GM20000 (cell line): Measurements from ENCODE around the gene INSRR.

Source experiments
- DNase-seq: peaks from one replicate; pipeline ENCODE4 v3.0.0; 2012; ENCODE audit warnings: low spot score
- TF ChIP-seq, protein P1 (sequence below): IDR thresholded peaks from 2 replicates; pipeline ENCODE4 v1.5.1; 2012; ENCODE audit warnings: mild to moderate bottlenecking, control low read depth; ENCODE audit errors: extremely low read depth, missing control alignments

INSRR gene

DNA sequence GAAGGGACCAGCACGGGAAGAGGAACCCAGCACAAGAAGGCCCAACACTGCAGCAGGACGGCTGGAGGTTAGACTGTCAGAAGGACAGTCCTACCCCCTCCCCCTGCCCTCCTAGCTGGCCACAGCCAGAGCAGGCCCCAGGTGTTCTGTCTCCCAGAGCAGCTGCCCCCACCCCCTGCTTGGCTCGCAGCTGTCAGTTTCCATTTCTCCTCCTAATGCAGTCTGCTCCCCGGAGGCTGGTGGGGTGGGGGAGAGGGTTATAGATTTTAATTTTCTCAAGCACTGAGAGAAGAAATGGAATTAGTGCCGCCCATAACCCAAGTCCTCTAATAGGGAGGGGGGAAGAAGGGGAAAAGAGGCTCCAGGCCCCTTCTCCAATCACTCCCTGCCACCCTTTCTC is 21.6 kb upstream of the INSRR start:
- no peak for DNase-seq
- TF ChIP-seq, protein P1, sequence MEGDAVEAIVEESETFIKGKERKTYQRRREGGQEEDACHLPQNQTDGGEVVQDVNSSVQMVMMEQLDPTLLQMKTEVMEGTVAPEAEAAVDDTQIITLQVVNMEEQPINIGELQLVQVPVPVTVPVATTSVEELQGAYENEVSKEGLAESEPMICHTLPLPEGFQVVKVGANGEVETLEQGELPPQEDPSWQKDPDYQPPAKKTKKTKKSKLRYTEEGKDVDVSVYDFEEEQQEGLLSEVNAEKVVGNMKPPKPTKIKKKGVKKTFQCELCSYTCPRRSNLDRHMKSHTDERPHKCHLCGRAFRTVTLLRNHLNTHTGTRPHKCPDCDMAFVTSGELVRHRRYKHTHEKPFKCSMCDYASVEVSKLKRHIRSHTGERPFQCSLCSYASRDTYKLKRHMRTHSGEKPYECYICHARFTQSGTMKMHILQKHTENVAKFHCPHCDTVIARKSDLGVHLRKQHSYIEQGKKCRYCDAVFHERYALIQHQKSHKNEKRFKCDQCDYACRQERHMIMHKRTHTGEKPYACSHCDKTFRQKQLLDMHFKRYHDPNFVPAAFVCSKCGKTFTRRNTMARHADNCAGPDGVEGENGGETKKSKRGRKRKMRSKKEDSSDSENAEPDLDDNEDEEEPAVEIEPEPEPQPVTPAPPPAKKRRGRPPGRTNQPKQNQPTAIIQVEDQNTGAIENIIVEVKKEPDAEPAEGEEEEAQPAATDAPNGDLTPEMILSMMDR, result no peak

DNA sequence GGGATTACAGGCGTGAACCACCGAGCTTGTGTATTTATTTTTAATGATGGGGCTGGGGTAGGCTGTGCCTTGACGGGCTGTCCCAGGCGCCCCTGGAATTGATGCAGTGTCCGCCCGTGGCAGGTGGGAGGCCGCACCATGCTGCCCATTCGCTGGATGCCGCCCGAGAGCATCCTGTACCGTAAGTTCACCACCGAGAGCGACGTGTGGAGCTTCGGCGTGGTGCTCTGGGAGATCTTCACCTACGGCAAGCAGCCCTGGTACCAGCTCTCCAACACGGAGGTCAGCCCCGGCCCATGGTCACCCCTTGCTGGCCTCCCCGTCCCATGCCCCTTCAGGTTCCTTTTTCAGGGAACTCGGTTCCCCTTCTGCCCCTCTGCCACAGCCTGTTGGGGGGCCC is 21.0 kb upstream of the INSRR start:
- no peak for DNase-seq
- TF ChIP-seq, protein P1, result no peak

DNA sequence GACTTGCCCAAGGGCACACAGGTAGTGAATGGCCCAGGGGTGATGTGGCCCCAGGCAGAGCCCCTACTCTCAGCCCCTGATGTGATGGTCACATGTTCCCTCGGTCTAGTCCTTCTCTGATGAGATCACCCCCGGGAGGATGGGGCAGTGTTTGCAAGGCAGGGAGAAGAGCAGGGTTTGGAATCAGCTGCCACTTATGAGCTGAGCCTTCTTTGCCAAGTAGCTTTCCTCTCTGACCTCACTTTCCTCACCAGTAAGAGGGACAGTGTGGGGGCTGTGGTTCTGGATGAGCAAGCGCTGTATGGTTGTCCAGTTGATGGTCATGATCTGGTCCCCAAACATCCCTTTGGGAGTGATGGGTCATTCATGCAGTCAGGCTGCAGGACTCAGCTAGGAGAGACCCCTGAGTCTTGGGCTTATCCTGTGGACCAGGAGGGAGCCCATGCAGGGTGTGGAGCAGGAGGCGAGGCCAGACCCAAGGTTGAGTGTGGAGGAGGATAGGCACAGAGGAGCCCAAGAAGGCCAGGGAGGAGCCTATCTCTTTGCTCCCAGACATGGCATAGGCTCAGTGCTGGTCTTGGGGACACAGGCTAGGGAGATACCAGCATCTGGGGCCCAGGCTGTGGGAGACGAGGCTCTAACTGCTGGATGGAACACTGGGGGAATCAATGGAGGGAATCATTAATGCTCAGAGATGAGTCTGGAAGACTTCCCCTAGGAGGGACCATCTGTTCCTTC is 18.7 kb upstream of the INSRR start:
- DNase-seq, result no peak
- TF ChIP-seq, protein P1, result no peak

DNA sequence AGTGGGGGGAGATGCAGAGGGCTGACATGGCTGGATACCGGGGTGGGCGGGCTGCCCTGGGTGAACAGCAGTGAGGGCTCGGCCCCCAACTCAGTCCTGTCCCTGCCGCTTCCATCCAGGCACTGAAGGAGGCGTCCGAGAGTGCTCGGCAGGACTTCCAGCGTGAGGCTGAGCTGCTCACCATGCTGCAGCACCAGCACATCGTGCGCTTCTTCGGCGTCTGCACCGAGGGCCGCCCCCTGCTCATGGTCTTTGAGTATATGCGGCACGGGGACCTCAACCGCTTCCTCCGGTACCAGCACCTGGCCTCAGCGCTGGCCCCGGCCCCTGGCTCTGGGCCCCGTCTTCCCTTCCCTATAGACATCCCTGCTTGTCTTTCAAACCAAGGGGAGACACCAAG is 17.4 kb upstream of the INSRR start:
- DNase-seq, result no peak

DNA sequence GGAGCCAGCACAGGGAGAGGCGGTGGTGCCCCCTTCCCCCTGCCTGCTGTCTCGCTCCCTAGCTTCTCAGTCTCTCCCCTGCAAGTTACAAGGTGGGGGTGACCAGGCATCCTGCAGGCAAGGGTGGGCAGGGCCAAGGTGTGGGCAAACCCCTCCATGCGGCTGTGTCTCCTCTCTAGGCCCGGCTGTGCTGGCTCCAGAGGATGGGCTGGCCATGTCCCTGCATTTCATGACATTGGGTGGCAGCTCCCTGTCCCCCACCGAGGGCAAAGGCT is 16.4 kb upstream of the INSRR start:
- DNase-seq, result no peak
- TF ChIP-seq, protein P1, result no peak

More for the DNA sequence above, 17.4 kb upstream of the INSRR start:
- TF ChIP-seq, protein P1, result no peak

DNA sequence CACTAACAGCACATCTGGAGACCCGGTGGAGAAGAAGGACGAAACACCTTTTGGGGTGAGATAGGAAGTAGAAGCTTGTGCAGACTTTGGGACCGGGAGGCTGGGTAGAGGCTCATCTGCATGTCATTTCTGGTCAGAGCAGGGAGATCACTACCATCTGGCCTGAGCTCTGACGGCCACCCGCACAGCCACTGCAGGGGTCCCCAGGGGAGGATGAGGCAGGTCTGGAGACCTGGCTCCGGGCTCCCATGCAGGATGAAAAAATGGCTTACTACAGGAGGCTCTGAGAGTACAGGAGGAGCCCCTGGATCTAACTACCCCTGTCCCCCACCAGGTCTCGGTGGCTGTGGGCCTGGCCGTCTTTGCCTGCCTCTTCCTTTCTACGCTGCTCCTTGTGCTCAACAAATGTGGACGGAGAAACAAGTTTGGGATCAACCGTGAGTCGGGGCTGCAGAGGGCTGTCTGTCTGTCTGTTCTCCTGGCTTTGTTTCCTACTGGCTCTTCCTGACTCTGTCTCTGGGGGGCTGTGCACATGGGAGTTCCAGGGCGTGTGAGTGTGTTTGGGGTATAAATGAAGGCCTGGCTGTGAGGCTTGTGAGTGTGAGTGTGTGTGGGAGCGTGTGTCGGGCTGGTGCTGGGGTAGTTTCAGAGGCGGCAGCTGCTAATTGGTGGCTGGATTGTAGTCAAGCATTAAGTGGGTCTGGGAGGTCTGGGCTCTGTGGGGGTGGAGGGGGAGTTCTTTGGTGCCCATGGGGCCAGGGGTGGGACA is 15.8 kb upstream of the INSRR start:
- TF ChIP-seq, protein P1, result no peak
- no peak for DNase-seq

DNA sequence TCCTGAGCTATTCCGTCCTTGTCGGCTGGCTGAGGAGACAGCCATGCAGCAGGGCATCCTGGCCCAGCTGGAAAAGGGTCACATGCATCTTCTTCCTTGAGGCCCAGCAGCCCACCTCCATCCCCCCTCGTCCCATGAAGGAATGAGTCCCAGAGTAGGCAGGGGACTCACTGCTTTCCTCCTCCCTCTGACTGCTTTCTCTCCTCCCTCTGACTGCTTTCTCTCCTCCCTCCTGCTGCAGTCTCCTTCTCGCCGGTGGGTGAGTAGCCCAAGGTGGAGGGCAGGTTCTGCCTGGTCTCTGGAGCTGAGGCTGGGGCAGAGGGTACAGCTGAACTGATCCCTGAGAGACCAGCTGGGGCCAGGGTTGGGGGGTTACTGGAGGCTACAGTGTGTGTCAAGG is 15.2 kb upstream of the INSRR start:
- DNase-seq, result no peak
- TF ChIP-seq, protein P1, result no peak
